Measurements from ENCODE around the gene DAD1.

- TF ChIP-seq CTCF (IDR thresholded peaks at IDR 0.05), result no peak
- no peak for TF ChIP-seq POLR2A (IDR thresholded peaks at IDR 0.05)
- no peak for TF ChIP-seq POLR2AphosphoS5 (IDR thresholded peaks at IDR 0.05)
- TF ChIP-seq EP300 (IDR thresholded peaks at IDR 0.05), result no peak
Measured at GRCh38 chr14:22519877-22520685, 68.9 kb downstream of the DAD1 start.

All from sigmoid colon (tissue), 4 donors.